B cell (primary cell): ENCODE data around the gene FXYD7. TPM values are rescaled to one million over a fixed set of nuclear protein-coding genes. Genes with fewer than 3 reads are reported as not detected.
"Not testable (repeated sequence)": the region's sequence is repeated elsewhere in the genome, so short reads cannot be mapped to it uniquely, and the experiment has no call there.

Source experiments
- ATAC-seq: fragments of 200-7000 bp; cut with Tn5 transposase; one replicate; pipeline ENCODE4 v1.10.0; 2021; ENCODE audit warnings: low read depth, mild to moderate bottlenecking, moderate number of reproducible peaks, moderate library complexity
- CTCF ChIA-PET: fragments of 350-600 bp; sonication (Branson Sonifier 250); formaldehyde crosslinking; loops from one replicate; lab custom pipeline; 2021; ENCODE audit warnings: antibody characterized with exemption, inconsistent platforms; lab: Charles Lee
- POLR2A ChIA-PET: fragments of 350-600 bp; sonication (Branson Sonifier 250); formaldehyde crosslinking; loops from one replicate; lab custom pipeline; 2021; ENCODE audit warnings: antibody characterized with exemption; lab: Charles Lee
- DNase-seq: peaks from one replicate; pipeline ENCODE4 v3.0.0; 2013
- H2AFZ ChIP-seq: 2 replicates; pipeline ENCODE4 v1.6.1; 2012; ENCODE audit warnings: mild to moderate bottlenecking, low read depth, low read length; ENCODE audit not compliant: insufficient read depth, poor library complexity, severe bottlenecking
- H3K27ac ChIP-seq, 2 donors: 1 replicate in 1 of 2; 2 replicates in 1 of 2; pipeline ENCODE4 v1.5.1; 2012 to 2013; ENCODE audit warnings: low read length in 2 of 2, mild to moderate bottlenecking in 2 of 2, moderate library complexity in 1 of 2
- H3K27me3 ChIP-seq, 4 experiments: fragments of 200-600 bp in 1 of 4; sonication (generic) in 1 of 4; replicated peaks in 1 of 4; 1 replicate in 2 of 4; 2 replicates in 2 of 4; pipeline versions ENCODE4 v1.6.1 to v1.7.0; 2013 to 2016; ENCODE audit warnings: low read length in 3 of 4, mild to moderate bottlenecking in 2 of 4, mixed read lengths in 1 of 4, moderate library complexity in 1 of 4; ENCODE audit not compliant: insufficient read depth in 4 of 4, control insufficient read depth in 3 of 4; ENCODE audit errors: control extremely low read depth in 1 of 4
- H3K36me3 ChIP-seq, 2 experiments: replicated peaks in 1 of 2; 1 replicate in 1 of 2; 2 replicates in 1 of 2; pipeline versions ENCODE4 v1.6.1 to v1.7.1; 2013; ENCODE audit warnings: low read length in 1 of 2; ENCODE audit not compliant: insufficient read depth in 2 of 2, control insufficient read depth in 1 of 2; ENCODE audit errors: control extremely low read depth in 1 of 2, extremely low read depth in 1 of 2
- H3K4me1 ChIP-seq, 2 donors: fragments of 200-600 bp in 1 of 2; sonication (generic) in 1 of 2; 1 replicate in 1 of 2; 2 replicates in 1 of 2; pipeline versions ENCODE4 v1.5.1 to v1.6.1; 2013 to 2017; ENCODE audit warnings: low read length in 2 of 2; ENCODE audit not compliant: control insufficient read depth in 2 of 2, insufficient read depth in 2 of 2
- H3K4me2 ChIP-seq: replicated peaks from 2 replicates; pipeline ENCODE3; 2012; ENCODE audit warnings: mild to moderate bottlenecking, low read depth, low read length; ENCODE audit not compliant: poor library complexity, severe bottlenecking
- H3K4me3 ChIP-seq, 5 experiments: fragments of 200-600 bp in 1 of 5; sonication (generic) in 1 of 5; 1 replicate in 3 of 5; 2 replicates in 2 of 5; pipeline versions ENCODE4 v1.5.1 to v1.7.0; 2011 to 2016; ENCODE audit warnings: low read length in 4 of 5, mild to moderate bottlenecking in 4 of 5, low read depth in 2 of 5, control low read depth in 1 of 5, moderate library complexity in 1 of 5; ENCODE audit not compliant: insufficient read depth in 1 of 5; ENCODE audit errors: control extremely low read depth in 1 of 5, extremely low read depth in 1 of 5
- H3K79me2 ChIP-seq: fragments of 200-600 bp; sonication (generic); one replicate; pipeline ENCODE4 v1.6.0; 2016; ENCODE audit warnings: low read length; ENCODE audit not compliant: control insufficient read depth, insufficient read depth
- H3K9ac ChIP-seq: fragments of 200-600 bp; sonication (generic); 2 replicates; pipeline ENCODE4 v1.6.1; 2017; ENCODE audit warnings: mild to moderate bottlenecking, low read length, moderate library complexity
- H3K9me3 ChIP-seq, 3 donors: one replicate each; pipeline versions ENCODE4 v1.6.1 to v1.7.1; 2013; ENCODE audit warnings: low read length in 2 of 3; ENCODE audit not compliant: control insufficient read depth in 2 of 3, insufficient read depth in 1 of 3; ENCODE audit errors: control extremely low read depth in 1 of 3
- H4K20me1 ChIP-seq: 2 replicates; pipeline ENCODE4 v1.6.0; 2012; ENCODE audit warnings: mild to moderate bottlenecking, low read length; ENCODE audit not compliant: insufficient read depth, control insufficient read depth, poor library complexity, severe bottlenecking
- H3K27ac Mint-ChIP-seq: one replicate; pipeline ENCODE4 v1.8.0; 2021; ENCODE audit warnings: mixed read lengths
- H3K27me3 Mint-ChIP-seq: one replicate; pipeline ENCODE4 v1.8.0; 2021; ENCODE audit warnings: mixed read lengths
- H3K4me1 Mint-ChIP-seq: one replicate; pipeline ENCODE4 v1.8.0; 2021; ENCODE audit warnings: mixed read lengths
- H3K4me3 Mint-ChIP-seq: one replicate; pipeline ENCODE4 v1.8.0; 2021; ENCODE audit warnings: mixed read lengths
- H3K9me3 Mint-ChIP-seq: one replicate; pipeline ENCODE4 v1.8.0; 2022; ENCODE audit warnings: mixed read lengths; ENCODE audit not compliant: insufficient read depth
- CTCF ChIP-seq: fragments of 200-600 bp; IDR thresholded peaks from one replicate; pipeline ENCODE4 v1.8.0; 2022; ENCODE audit warnings: antibody characterized with exemption, mild to moderate bottlenecking
- EZH2 ChIP-seq: IDR thresholded peaks from 2 replicates; pipeline ENCODE4 v1.6.1; 2012; ENCODE audit warnings: borderline replicate concordance, low read depth, mild to moderate bottlenecking, moderate library complexity, low read length; ENCODE audit not compliant: insufficient read depth, poor library complexity, severe bottlenecking
- WGBS: methylation state at CpG from one replicate; pipeline ENCODE4 v1.1.5; 2013; ENCODE audit warnings: missing lambda C conversion rate; ENCODE audit not compliant: insufficient coverage; 5-methylcytosine and 5-hydroxymethylcytosine counted together
- intact Hi-C: fragments of 100-400 bp; cut with micrococcal nuclease; formaldehyde crosslinking; loops from one replicate; pipeline ENCODE4 v1.10.0; 2022
- polyA plus RNA-seq: library from polyadenylated mRNA; depleted of rRNA; stranded (reverse); fragments of >200 nt; gene quantifications from 2 replicates; pipeline ENCODE4 v1.2.3, GENCODE V29; 2012
- total RNA-seq, 2 donors: library from RNA; stranded (reverse); fragments of 120-200 nt in 1 of 2; gene quantifications; 1 replicate in 1 of 2; 2 replicates in 1 of 2; pipeline versions ENCODE4 v1.2.3 to v1.2.4, GENCODE V29; 2013 to 2022

Gene FXYD7
- total and polyA plus RNA-seq, 2 donors (not counting 1 experiment from before 2014, with no cell fraction given): 3.8 to 27.4 TPM

- Histone ChIP-seq H3K27me3 (no peaks in the 10 kb centered on the region), H3K4me3 (no peak overlapping the region), H3K4me1 (peaks cover 10 to 17% of the 10 kb centered on the region in 2 donors), H2AFZ (no peak overlapping the region), H3K4me2 (no peak overlapping the region), H3K36me3 (no peaks in the 10 kb centered on the region), H3K9ac (no peak overlapping the region), H4K20me1 (no peaks in the 10 kb centered on the region), H3K9me3 (no peaks in the 10 kb centered on the region), H3K27ac (no peak overlapping the region), H3K79me2 (no peaks in the 10 kb centered on the region)
- H3K4me1 Mint-ChIP-seq: peaks cover 15% of the 10 kb centered on the region
- POLR2A ChIA-PET: no interaction called here
- ATAC-seq (no peak), DNase-seq (no peak)
- H3K4me3 Mint-ChIP-seq: no peak overlapping the region
- no peak overlapping the region for H3K27ac Mint-ChIP-seq
- TF ChIP-seq EZH2 (no peak), CTCF (no peak)
- CTCF ChIA-PET: interaction anchor here (2.7 kb wide), 1 partner anchor 14 kb away, joined by 6 read pairs; no protein-coding TSS in a partner anchor
- H3K9me3 Mint-ChIP-seq: no peaks in the 10 kb centered on the region
- H3K27me3 Mint-ChIP-seq: no peaks in the 10 kb centered on the region
- WGBS: 63% methylated on average over 2 of the region's 7 CpGs
- intact Hi-C loops: no loop called here
Measured at GRCh38 chr19:35127871-35128270, 15.2 kb upstream of the FXYD7 start.

DNA sequence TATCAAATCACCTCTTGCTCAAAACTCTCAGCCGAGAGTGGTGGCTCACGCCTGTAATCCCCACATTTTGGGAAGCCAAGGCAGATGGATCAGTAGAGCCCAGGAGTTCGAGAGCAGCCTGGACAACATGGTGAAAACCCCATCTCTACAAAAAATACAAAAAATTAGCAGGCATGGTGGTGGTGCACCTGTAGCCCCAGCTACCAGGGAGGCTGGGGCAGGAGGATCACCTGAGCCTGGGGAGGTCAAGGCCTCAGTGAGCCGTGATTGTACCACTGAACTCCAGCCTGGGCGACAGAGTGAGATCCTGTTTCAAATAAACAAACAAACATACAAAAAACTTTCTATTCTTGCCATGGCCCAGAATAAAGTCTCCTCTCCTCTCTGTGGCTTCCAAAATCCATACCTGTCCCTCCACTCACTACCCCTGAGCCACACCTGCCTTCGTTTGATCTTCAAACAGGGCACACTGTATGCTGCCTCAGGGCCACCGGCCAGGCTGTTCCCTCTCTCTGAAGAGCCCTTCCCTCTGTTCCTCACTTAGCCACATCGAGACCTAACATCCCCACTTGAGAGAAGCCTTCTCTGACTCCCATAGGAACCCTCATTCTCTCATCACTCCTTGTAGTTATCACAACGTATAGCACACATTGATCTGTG is 14.5 kb upstream of the FXYD7 start:
- H3K4me2 ChIP-seq: no peak overlapping the region
- H3K4me3 ChIP-seq: no peak overlapping the region
- peaks cover 10 to 15% of the 10 kb centered on the region in 2 donors for H3K4me1 ChIP-seq
- Mint-ChIP-seq H3K27me3 (no peaks in the 10 kb centered on the region), H3K4me3 (no peak overlapping the region), H3K4me1 (peaks cover 15% of the 10 kb centered on the region), H3K27ac (no peak overlapping the region), H3K9me3 (peaks cover 3% of the 10 kb centered on the region)
- CTCF ChIA-PET: no interaction called here
- POLR2A ChIA-PET: no interaction called here
- no peaks in the 10 kb centered on the region for H4K20me1 ChIP-seq
- ATAC-seq (no peak), DNase-seq (no peak)
- H3K9me3 ChIP-seq: peaks cover 0 to 2% (median 0%) of the 10 kb centered on the region in 3 donors
- no peaks in the 10 kb centered on the region for H3K36me3 ChIP-seq
- H3K27me3 ChIP-seq: no peaks in the 10 kb centered on the region
- no peak overlapping the region for H2AFZ ChIP-seq
- no peak overlapping the region for H3K9ac ChIP-seq
- H3K27ac ChIP-seq: no peak overlapping the region
- no peak for TF ChIP-seq CTCF
- TF ChIP-seq EZH2: no peak
- 94% methylated on average over 9 of the region's 9 CpGs for WGBS
- intact Hi-C loops: no loop called here
- H3K79me2 ChIP-seq: no peaks in the 10 kb centered on the region

DNA sequence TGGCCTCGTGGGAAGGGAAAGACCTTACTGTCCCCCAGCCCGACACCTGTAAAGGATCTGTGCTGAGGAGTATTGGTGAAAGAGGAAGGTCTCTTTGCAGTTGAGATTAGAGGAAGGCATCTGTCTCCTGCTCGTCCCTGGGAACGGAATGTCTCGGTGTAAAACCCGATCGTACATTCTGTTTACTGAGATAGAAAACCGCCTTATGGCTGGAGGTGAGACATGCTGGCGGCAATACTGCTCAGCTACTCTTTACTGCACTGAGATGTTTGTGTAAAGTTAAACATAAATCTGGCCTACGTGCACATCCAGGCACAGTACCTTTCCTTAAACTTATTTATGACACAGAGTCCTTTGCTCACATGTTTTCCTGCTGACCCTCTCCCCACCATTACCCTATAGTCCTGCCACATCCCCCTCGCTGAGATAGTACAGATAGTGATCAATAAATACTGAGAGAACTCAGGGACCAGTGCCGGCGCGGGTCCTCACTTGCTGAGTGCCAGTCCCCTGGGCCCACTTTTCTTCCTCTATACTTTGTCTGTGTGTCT is 13.3 kb upstream of the FXYD7 start:
- DNase-seq, H3K27me3 Mint-ChIP-seq, H2AFZ ChIP-seq, H3K4me3 Mint-ChIP-seq, H3K4me2 ChIP-seq, H4K20me1 ChIP-seq, ATAC-seq, H3K4me1 Mint-ChIP-seq, intact Hi-C loops, H3K4me3 ChIP-seq, H3K36me3 ChIP-seq, H3K27ac Mint-ChIP-seq, H3K9me3 ChIP-seq, H3K79me2 ChIP-seq, H3K4me1 ChIP-seq, H3K27ac ChIP-seq, POLR2A ChIA-PET, H3K9me3 Mint-ChIP-seq, H3K27me3 ChIP-seq, H3K9ac ChIP-seq: not testable (repeated sequence)
- WGBS: 63% methylated on average over 9 of the region's 14 CpGs
- CTCF ChIA-PET: interaction anchor here (1.3 kb wide), 1 partner anchor 12 kb away, joined by 4 read pairs; no protein-coding TSS in a partner anchor
